ENCODE measurements around the gene IRF1. TPM values are rescaled to one million over a fixed set of nuclear protein-coding genes. Genes with fewer than 3 reads are reported as not detected.

The IRF1 gene
- total RNA-seq, 2 donors from 2014 or later, result 12.2 to 15.5 TPM

- peak; percentile 32 to 74 (median 48) for DNase-seq
- Histone ChIP-seq H3K4me1 (peaks cover 23% of the 10 kb centered on the region), H3K27me3 (no peaks in the 10 kb centered on the region), H3K9me3 (no peaks in the 10 kb centered on the region), H3K36me3 (replicated peaks in 1 of 2; ENCODE audit: insufficient read depth in 1 of 2, low read depth in 2 of 2) (no peaks in the 10 kb centered on the region), H3K27ac (peak overlapping the region in 2 of 4 donors; percentile 38 to 44), H3K4me3 (no peak overlapping the region)
- ATAC-seq, result peak; percentile 76
- intact Hi-C loops (cut with DNase I), result no loop called here
- no peak for TF ChIP-seq POLR2A (IDR thresholded peaks at IDR 0.05)
- TF ChIP-seq CTCF (IDR thresholded peaks at IDR 0.05), result no peak
- 58 to 82% methylated on average over 3 of the region's 3 CpGs for WGBS, 2 donors
These were observed 52.8 kb downstream of the IRF1 start for GRCh38 chr5:132437604-132438266.

- H3K4me3 ChIP-seq, result no peak overlapping the region
- no peaks in the 10 kb centered on the region for H3K27me3 ChIP-seq
- intact Hi-C loops (cut with DNase I), result no loop called here
- TF ChIP-seq POLR2A (IDR thresholded peaks at IDR 0.05) (no peak), CTCF (IDR thresholded peaks at IDR 0.05) (no peak)
- no peaks in the 10 kb centered on the region for H3K36me3 ChIP-seq (replicated peaks in 1 of 2; ENCODE audit: insufficient read depth in 1 of 2, low read depth in 2 of 2)
- ATAC-seq (no peak), DNase-seq (no peak)
- WGBS, 2 donors, result 97 to 98% methylated on average over 3 of the region's 3 CpGs
- peaks cover 23% of the 10 kb centered on the region for H3K4me1 ChIP-seq
- H3K27ac ChIP-seq, result peak overlapping the region in 2 of 4 donors; percentile 38 to 44
- H3K9me3 ChIP-seq, result no peaks in the 10 kb centered on the region
These were observed 53.6 kb downstream of the IRF1 start for GRCh38 chr5:132436936-132437335.

- Histone ChIP-seq H3K4me1 (peaks cover 23% of the 10 kb centered on the region), H3K4me3 (no peak overlapping the region), H3K27me3 (no peaks in the 10 kb centered on the region), H3K9me3 (no peaks in the 10 kb centered on the region), H3K27ac (no peak overlapping the region), H3K36me3 (replicated peaks in 1 of 2; ENCODE audit: insufficient read depth in 1 of 2, low read depth in 2 of 2) (no peaks in the 10 kb centered on the region)
- WGBS, 2 donors, result 87 to 92% methylated on average over 2 of the region's 2 CpGs
- intact Hi-C loops (cut with DNase I), result no loop called here
- no peak for TF ChIP-seq CTCF (IDR thresholded peaks at IDR 0.05)
- no peak for TF ChIP-seq POLR2A (IDR thresholded peaks at IDR 0.05)
- ATAC-seq, result no peak
- DNase-seq, result no peak
These were observed 54.7 kb downstream of the IRF1 start for GRCh38 chr5:132435886-132436285.

GRCh38 chr5:132435447-132435846 lies 55.1 kb downstream of the IRF1 start:
- peaks cover 23% of the 10 kb centered on the region for H3K4me1 ChIP-seq
- no peaks in the 10 kb centered on the region for H3K36me3 ChIP-seq (replicated peaks in 1 of 2; ENCODE audit: insufficient read depth in 1 of 2, low read depth in 2 of 2)
- intact Hi-C loops (cut with DNase I), result no loop called here
- no peaks in the 10 kb centered on the region for H3K9me3 ChIP-seq
- H3K4me3 ChIP-seq, result no peak overlapping the region
- ATAC-seq, result no peak
- TF ChIP-seq POLR2A (IDR thresholded peaks at IDR 0.05), result no peak
- TF ChIP-seq CTCF (IDR thresholded peaks at IDR 0.05), result no peak
- no peak for DNase-seq
- no peaks in the 10 kb centered on the region for H3K27me3 ChIP-seq
- peak overlapping the region in 1 of 4 donors; percentile 14 for H3K27ac ChIP-seq
- WGBS, 2 donors, result 49 to 82% methylated on average over 2 of the region's 2 CpGs
